DMS114 treated with DMSO at 0.1 percent for 48 hours (cell line): ENCODE results near the gene COX6B1.
"Not testable (repeated sequence)": the region's sequence is repeated elsewhere in the genome, so short reads cannot be mapped to it uniquely, and the experiment has no call there.

ENCODE experiments used
- DNase-seq: peaks from one replicate; lab custom pipeline; 2025; ENCODE audit not compliant: unreplicated experiment; lab: John Stamatoyannopoulos, UW

Gene COX6B1

GRCh38 chr19:35633727-35634440 lies 14.2 kb upstream of the COX6B1 start:
- no peak for DNase-seq

GRCh38 chr19:35636651-35637050 lies 11.5 kb upstream of the COX6B1 start:
- no peak for DNase-seq

- no peak for DNase-seq
These were observed 11.0 kb upstream of the COX6B1 start for GRCh38 chr19:35637165-35637564.

- no peak for DNase-seq
These were observed 8.8 kb upstream of the COX6B1 start for GRCh38 chr19:35639321-35639639.

GRCh38 chr19:35639863-35640262 lies 8.3 kb upstream of the COX6B1 start:
- DNase-seq: no peak

- no peak for DNase-seq
These were observed 6.5 kb upstream of the COX6B1 start, which contains the start of gene ETV2 for GRCh38 chr19:35641515-35642151. ETV2 (plus strand) TSS chr19:35641745; CDS start chr19:35642461, 716 bp downstream.

- DNase-seq: no peak
These were observed 5.8 kb upstream of the COX6B1 start for GRCh38 chr19:35642312-35642711.

- no peak for DNase-seq
These were observed 5.3 kb upstream of the COX6B1 start for GRCh38 chr19:35642798-35643254.

GRCh38 chr19:35643255-35644205 lies 4.6 kb upstream of the COX6B1 start:
- DNase-seq: peak; percentile 76

GRCh38 chr19:35644206-35644986 lies 3.7 kb upstream of the COX6B1 start:
- DNase-seq: peak; percentile 97

GRCh38 chr19:35644987-35645679 lies 3.0 kb upstream of the COX6B1 start:
- DNase-seq: peak; percentile 73

- no peak for DNase-seq
These were observed 2.2 kb upstream of the COX6B1 start for GRCh38 chr19:35645680-35646511.

GRCh38 chr19:35650581-35650980 lies 2.5 kb downstream of the COX6B1 start:
- DNase-seq: no peak

- not testable (repeated sequence) for DNase-seq
These were observed 6.7 kb downstream of the COX6B1 start for GRCh38 chr19:35654828-35655227.

GRCh38 chr19:35655600-35655999 lies 7.5 kb downstream of the COX6B1 start:
- DNase-seq: no peak

- no peak for DNase-seq
These were observed 8.6 kb downstream of the COX6B1 start for GRCh38 chr19:35656700-35657099.

GRCh38 chr19:35657904-35658700 lies 10.0 kb downstream of the COX6B1 start:
- DNase-seq: peak; percentile 8

GRCh38 chr19:35661995-35662340 lies 13.8 kb downstream of the COX6B1 start:
- no peak for DNase-seq

GRCh38 chr19:35663981-35664380 lies 15.9 kb downstream of the COX6B1 start:
- no peak for DNase-seq
